A549 (cell line): ENCODE results near the gene ETF1. TPM values are rescaled to one million over a fixed set of nuclear protein-coding genes. Genes with fewer than 3 reads are reported as not detected.

Experiments
- ATAC-seq, 2 experiments: fragments of 200-7000 bp in 1 of 2; fragments of >200 bp in 1 of 2; cut with Nextera tagmentation in 1 of 2; cut with Tn5 transposase in 1 of 2; 3 replicates each; pipeline versions ENCODE4 v1.8.0 to v1.9.1; 2018 to 2020; ENCODE audit warnings: mild to moderate bottlenecking in 1 of 2, moderate library complexity in 1 of 2
- CTCF ChIA-PET: fragments of 300-600 bp; sonication (Branson Sonifier 250); formaldehyde crosslinking; extraction: SDS; loops from one replicate; lab custom pipeline; 2021; ENCODE audit warnings: antibody characterized with exemption, inconsistent platforms; lab: Yijun Ruan, JAX
- POLR2A ChIA-PET: fragments of 350-600 bp; formaldehyde crosslinking; extraction: SDS; loops from one replicate; lab custom pipeline; 2021; ENCODE audit warnings: antibody characterized with exemption, inconsistent platforms; lab: Yijun Ruan, JAX
- DNase-seq, 2 experiments: peaks; one replicate each; pipeline versions ENCODE4 v3.0.0 to v3.0.0-alpha.2; 2011 to 2016; ENCODE audit warnings: low read depth in 1 of 2, low spot score in 1 of 2
- FAIRE-seq: peaks from 2 replicates; lab custom pipeline; 2011; peaks lifted over from hg19 to GRCh38; lab: Jason Lieb, UNC
- H3K27ac ChIP-seq, 2 experiments: fragments of >200 bp; sonication (Bioruptor Twin); formaldehyde crosslinking; 3 replicates each; pipeline ENCODE4 v1.5.1; 2016 to 2017
- H3K4me1 ChIP-seq: fragments of >200 bp; sonication (Bioruptor Twin); formaldehyde crosslinking; 3 replicates; pipeline ENCODE4 v1.6.1; 2016
- H3K4me2 ChIP-seq: fragments of >200 bp; sonication (Bioruptor Twin); formaldehyde crosslinking; 3 replicates; pipeline ENCODE4 v1.6.1; 2016
- H3K4me3 ChIP-seq: fragments of >200 bp; sonication (Bioruptor Twin); formaldehyde crosslinking; 3 replicates; pipeline ENCODE4 v1.5.1; 2016
- H3K9me3 ChIP-seq: fragments of >200 bp; sonication (Bioruptor Twin); formaldehyde crosslinking; 3 replicates; pipeline ENCODE4 v1.6.1; 2016
- BHLHE40 ChIP-seq: IDR thresholded peaks from 2 replicates; pipeline ENCODE4 v1.6.1; 2012; ENCODE audit warnings: low read depth, low read length, inconsistent platforms
- CHD2 ChIP-seq: fragments of 150-350 bp; IDR thresholded peaks from 2 replicates; pipeline ENCODE4 v1.6.1; 2014; ENCODE audit warnings: low read length; ENCODE audit not compliant: partially characterized antibody
- CHD4 ChIP-seq: fragments of 200-600 bp; sonication (generic); IDR thresholded peaks from 2 replicates; pipeline ENCODE4 v1.6.1; 2016; ENCODE audit warnings: antibody characterized with exemption, mild to moderate bottlenecking, borderline replicate concordance
- FOSL2 ChIP-seq, 2 experiments: fragments of 450-650 bp in 1 of 2; fragments of >200 bp in 1 of 2; sonication (Bioruptor Twin) in 1 of 2; formaldehyde crosslinking; IDR thresholded peaks; 2 replicates each; pipeline versions ENCODE4 v1.5.0 to v1.6.1; 2016 to 2020; ENCODE audit warnings: mild to moderate bottlenecking in 1 of 2, moderate library complexity in 1 of 2
- HEYL ChIP-seq: fragments of 250-450 bp; sonication (Bioruptor Pico); IDR thresholded peaks from 2 replicates; pipeline ENCODE4 v1.8.0; 2021; ENCODE audit warnings: mild to moderate bottlenecking, moderate library complexity
- HOXA7 ChIP-seq: fragments of 250-450 bp; sonication (Bioruptor Pico); IDR thresholded peaks from 2 replicates; pipeline ENCODE4 v1.5.0; 2020; ENCODE audit warnings: mild to moderate bottlenecking, moderate library complexity
- NFE2L2 ChIP-seq: fragments of 150-350 bp; conservative IDR thresholded peaks from 2 replicates; pipeline ENCODE4 v1.6.1; 2014; ENCODE audit warnings: low read length
- NPAS2 ChIP-seq: fragments of 250-450 bp; sonication (Bioruptor Pico); IDR thresholded peaks from 2 replicates; pipeline ENCODE4 v1.8.0; 2022; ENCODE audit warnings: mild to moderate bottlenecking, moderate library complexity, borderline replicate concordance
- POLR2A ChIP-seq: IDR thresholded peaks from 2 replicates; pipeline ENCODE4 v1.6.1; 2012; ENCODE audit warnings: mild to moderate bottlenecking, low read length
- POLR2AphosphoS2 ChIP-seq: conservative IDR thresholded peaks from 2 replicates; pipeline ENCODE4 v1.6.1; 2012; ENCODE audit warnings: low read length, improper control_type of control experiment, inconsistent platforms
- RAD21 ChIP-seq, 2 experiments: fragments of >200 bp in 1 of 2; sonication (Bioruptor Twin) in 1 of 2; formaldehyde crosslinking in 1 of 2; IDR thresholded peaks in 1 of 2; conservative IDR thresholded peaks in 1 of 2; 2 replicates in 1 of 2; 3 replicates in 1 of 2; pipeline ENCODE4 v1.6.1; 2012 to 2018; ENCODE audit warnings: inconsistent platforms in 1 of 2
- RARB ChIP-seq: fragments of 250-450 bp; sonication (Bioruptor Pico); IDR thresholded peaks from 2 replicates; pipeline ENCODE4 v1.8.0; 2021; ENCODE audit warnings: mild to moderate bottlenecking, moderate library complexity
- RFX5 ChIP-seq: fragments of 450-650 bp; IDR thresholded peaks from 2 replicates; pipeline ENCODE4 v1.7.1; 2014; ENCODE audit warnings: antibody characterized with exemption, mild to moderate bottlenecking, moderate library complexity
- WGBS: methylation state at CpG from one replicate; pipeline ENCODE4 v1.1.6; 2017; ENCODE audit errors: missing lambda C conversion rate; 5-methylcytosine and 5-hydroxymethylcytosine counted together
- polyA plus RNA-seq, 4 experiments: library from polyadenylated mRNA; depleted of rRNA in 3 of 4; stranded (reverse); fragments of >200 nt; fragmentation: RNase III in 1 of 4; extraction: RNeasy Plus Mini Kit Qiagen cat#74134 plus additional on column Dnase treatment in 1 of 4; gene quantifications; 2 replicates in 3 of 4; 3 replicates in 1 of 4; pipeline ENCODE4 v1.2.3, GENCODE V29; 2011 to 2017
- TF ChIP-seq, protein P1 (sequence below): fragments of 150-350 bp; IDR thresholded peaks from 2 replicates; pipeline ENCODE4 v1.6.1; 2014; ENCODE audit warnings: low read depth, mild to moderate bottlenecking, low read length
- TF ChIP-seq, protein P2 (sequence below): IDR thresholded peaks from 2 replicates; pipeline ENCODE4 v1.6.1; 2012; ENCODE audit warnings: low read depth, borderline replicate concordance
- TF ChIP-seq, protein P3 (sequence below): fragments of 250-450 bp; sonication (Bioruptor Pico); IDR thresholded peaks from 2 replicates; pipeline ENCODE4 v1.5.0; 2021; ENCODE audit warnings: mild to moderate bottlenecking, moderate library complexity, borderline replicate concordance
- TF ChIP-seq, protein P4 (sequence below): fragments of 450-650 bp; IDR thresholded peaks from 2 replicates; pipeline ENCODE4 v1.6.1; 2014; ENCODE audit warnings: antibody characterized with exemption

The ETF1 gene
- polyA plus RNA-seq, 2 of the 4 experiments (the other 2 are of a cell fraction): 119 to 161 TPM

DNA sequence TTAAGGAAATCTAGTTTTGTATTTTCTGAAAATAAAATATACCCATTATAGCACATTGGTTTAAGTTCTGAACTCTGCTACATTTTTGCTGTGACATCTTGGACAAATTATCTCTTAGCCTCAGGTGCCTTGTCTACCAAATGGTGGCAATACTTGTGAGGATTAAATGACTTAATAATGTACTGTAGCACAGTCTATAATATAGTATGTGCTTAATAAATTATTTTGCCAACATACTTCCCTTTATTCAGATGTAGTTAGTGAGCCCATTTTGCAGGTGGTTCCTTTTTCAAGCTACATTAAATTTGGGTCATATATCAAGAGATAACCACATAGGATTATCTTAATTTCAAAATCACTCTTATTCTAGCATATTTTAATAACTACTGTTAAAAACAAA, 3.2 kb downstream of the ETF1 start:
- POLR2A ChIA-PET: no interaction called here

DNA sequence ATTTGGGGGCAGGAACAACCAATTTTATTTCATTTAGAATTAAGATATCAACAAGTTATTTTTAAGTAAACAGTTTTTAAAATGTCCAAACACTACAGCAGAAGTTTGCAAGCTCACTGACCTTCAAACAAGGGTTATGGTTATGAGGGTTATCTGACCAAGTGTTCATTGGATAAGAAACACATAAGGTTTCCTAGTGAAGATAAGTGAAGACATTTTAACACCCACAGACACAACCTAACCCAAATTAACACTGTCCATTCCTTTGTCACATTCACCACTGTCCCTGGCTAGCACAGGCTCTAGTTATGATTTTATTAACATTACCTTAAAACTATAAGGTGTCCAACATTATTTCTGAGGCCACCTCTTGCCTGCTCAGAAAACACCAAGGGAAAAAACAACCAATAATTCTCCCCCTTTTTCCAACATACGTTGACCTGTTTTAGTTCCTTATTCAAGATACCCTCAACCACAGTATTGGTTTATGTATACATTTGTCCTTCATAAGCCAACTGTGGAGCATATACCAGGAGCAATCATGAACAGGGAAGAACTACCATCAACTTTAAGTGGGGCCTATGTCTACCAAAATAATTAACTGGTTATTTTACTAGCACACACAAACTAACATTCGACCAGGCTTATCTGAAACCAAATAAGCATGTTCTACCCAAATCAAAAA, 4.0 kb downstream of the ETF1 start:
- TF ChIP-seq RAD21 (conservative IDR thresholded peaks at IDR 0.05 in 1 of 2, IDR thresholded peaks at IDR 0.05 in 1 of 2) (no peak), HOXA7 (CRISPR knock-in tag) (0 out of 2 replicates have a peak, but pooled peaks have one; percentile 33)
- Histone ChIP-seq H3K4me3 (no peak overlapping the region), H3K4me2 (peak overlapping the region; percentile 2; the same call in 1 of the 3 replicates), H3K9me3 (no peaks in the 10 kb centered on the region), H3K27ac (no peak overlapping the region), H3K4me1 (peaks cover 33% of the 10 kb centered on the region)
- CTCF ChIA-PET: interaction anchor here (1.0 to 1.1 kb wide), 2 partner anchors 9 to 89 kb away, joined by 3 read pairs; no protein-coding TSS in a partner anchor
- FAIRE-seq (no peak), ATAC-seq (no peak), DNase-seq (no peak)
- 83% methylated on average over 2 of the region's 2 CpGs for WGBS
- POLR2A ChIA-PET: no interaction called here

More for the DNA sequence above, 3.2 kb downstream of the ETF1 start:
- H3K4me3 ChIP-seq: no peak overlapping the region
- no peak overlapping the region for H3K27ac ChIP-seq
- TF ChIP-seq NPAS2 (CRISPR knock-in tag): no peak
- TF ChIP-seq, protein P1, sequence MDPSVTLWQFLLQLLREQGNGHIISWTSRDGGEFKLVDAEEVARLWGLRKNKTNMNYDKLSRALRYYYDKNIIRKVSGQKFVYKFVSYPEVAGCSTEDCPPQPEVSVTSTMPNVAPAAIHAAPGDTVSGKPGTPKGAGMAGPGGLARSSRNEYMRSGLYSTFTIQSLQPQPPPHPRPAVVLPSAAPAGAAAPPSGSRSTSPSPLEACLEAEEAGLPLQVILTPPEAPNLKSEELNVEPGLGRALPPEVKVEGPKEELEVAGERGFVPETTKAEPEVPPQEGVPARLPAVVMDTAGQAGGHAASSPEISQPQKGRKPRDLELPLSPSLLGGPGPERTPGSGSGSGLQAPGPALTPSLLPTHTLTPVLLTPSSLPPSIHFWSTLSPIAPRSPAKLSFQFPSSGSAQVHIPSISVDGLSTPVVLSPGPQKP: no peak
- TF ChIP-seq NFE2L2: no peak
- no peak for TF ChIP-seq POLR2A
- no peak for TF ChIP-seq HEYL (CRISPR knock-in tag)
- TF ChIP-seq, protein P2, sequence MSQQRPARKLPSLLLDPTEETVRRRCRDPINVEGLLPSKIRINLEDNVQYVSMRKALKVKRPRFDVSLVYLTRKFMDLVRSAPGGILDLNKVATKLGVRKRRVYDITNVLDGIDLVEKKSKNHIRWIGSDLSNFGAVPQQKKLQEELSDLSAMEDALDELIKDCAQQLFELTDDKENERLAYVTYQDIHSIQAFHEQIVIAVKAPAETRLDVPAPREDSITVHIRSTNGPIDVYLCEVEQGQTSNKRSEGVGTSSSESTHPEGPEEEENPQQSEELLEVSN: no peak
- no peak for TF ChIP-seq CHD4
- TF ChIP-seq BHLHE40: no peak
- no peak for TF ChIP-seq FOSL2 (IDR thresholded peaks at IDR 0.05)
- no peak for TF ChIP-seq FOSL2 (CRISPR knock-in tag; IDR thresholded peaks at IDR 0.05)
- no peak for TF ChIP-seq POLR2AphosphoS2
- no peak for TF ChIP-seq RARB
- TF ChIP-seq, protein P3, sequence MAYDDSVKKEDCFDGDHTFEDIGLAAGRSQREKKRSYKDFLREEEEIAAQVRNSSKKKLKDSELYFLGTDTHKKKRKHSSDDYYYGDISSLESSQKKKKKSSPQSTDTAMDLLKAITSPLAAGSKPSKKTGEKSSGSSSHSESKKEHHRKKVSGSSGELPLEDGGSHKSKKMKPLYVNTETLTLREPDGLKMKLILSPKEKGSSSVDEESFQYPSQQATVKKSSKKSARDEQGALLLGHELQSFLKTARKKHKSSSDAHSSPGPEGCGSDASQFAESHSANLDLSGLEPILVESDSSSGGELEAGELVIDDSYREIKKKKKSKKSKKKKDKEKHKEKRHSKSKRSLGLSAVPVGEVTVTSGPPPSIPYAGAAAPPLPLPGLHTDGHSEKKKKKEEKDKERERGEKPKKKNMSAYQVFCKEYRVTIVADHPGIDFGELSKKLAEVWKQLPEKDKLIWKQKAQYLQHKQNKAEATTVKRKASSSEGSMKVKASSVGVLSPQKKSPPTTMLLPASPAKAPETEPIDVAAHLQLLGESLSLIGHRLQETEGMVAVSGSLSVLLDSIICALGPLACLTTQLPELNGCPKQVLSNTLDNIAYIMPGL (CRISPR knock-in tag): no peak
- TF ChIP-seq RFX5: no peak
- TF ChIP-seq CHD2: no peak
- TF ChIP-seq, protein P4, sequence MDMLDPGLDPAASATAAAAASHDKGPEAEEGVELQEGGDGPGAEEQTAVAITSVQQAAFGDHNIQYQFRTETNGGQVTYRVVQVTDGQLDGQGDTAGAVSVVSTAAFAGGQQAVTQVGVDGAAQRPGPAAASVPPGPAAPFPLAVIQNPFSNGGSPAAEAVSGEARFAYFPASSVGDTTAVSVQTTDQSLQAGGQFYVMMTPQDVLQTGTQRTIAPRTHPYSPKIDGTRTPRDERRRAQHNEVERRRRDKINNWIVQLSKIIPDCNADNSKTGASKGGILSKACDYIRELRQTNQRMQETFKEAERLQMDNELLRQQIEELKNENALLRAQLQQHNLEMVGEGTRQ: no peak
- TF ChIP-seq, all 56 proteins: peak for 0
- ATAC-seq: no peak
- Histone ChIP-seq H3K4me1 (peaks cover 35% of the 10 kb centered on the region), H3K4me2 (peak overlapping the region; percentile 97; the same call in 1 of the 3 replicates), H3K9me3 (no peaks in the 10 kb centered on the region)
- CTCF ChIA-PET: interaction anchor here (1.1 kb wide), 1 partner anchor 9 kb away, joined by 3 read pairs; no protein-coding TSS in a partner anchor
- DNase-seq: no peak
- no peak for FAIRE-seq
